SIG-M5 (cell line): ENCODE measurements around the gene CACNB4.

Experiments
- DNase-seq: peaks from one replicate; lab custom pipeline; 2025; lab: John Stamatoyannopoulos, UW

The CACNB4 gene

GRCh38 chr2:151855111-151855510 is 243.7 kb downstream of the CACNB4 start:
- no peak for DNase-seq

- no peak for DNase-seq
Observed at GRCh38 chr2:151853070-151853758, 245.6 kb downstream of the CACNB4 start.

- DNase-seq, result no peak
Observed at GRCh38 chr2:151852260-151853069, 246.4 kb downstream of the CACNB4 start.

GRCh38 chr2:151851761-151852160 is 247.1 kb downstream of the CACNB4 start:
- DNase-seq, result no peak

- DNase-seq, result no peak
Observed at GRCh38 chr2:151849413-151850010, 249.3 kb downstream of the CACNB4 start.

GRCh38 chr2:151845884-151846283 is 253.0 kb downstream of the CACNB4 start:
- no peak for DNase-seq

GRCh38 chr2:151845481-151845880 is 253.4 kb downstream of the CACNB4 start:
- DNase-seq, result no peak

- DNase-seq, result no peak
Observed at GRCh38 chr2:151844211-151844896, 254.5 kb downstream of the CACNB4 start.

- DNase-seq, result no peak
Observed at GRCh38 chr2:151843691-151844061, 255.2 kb downstream of the CACNB4 start.

- DNase-seq, result no peak
Observed at GRCh38 chr2:151842830-151843690, 255.8 kb downstream of the CACNB4 start.

- DNase-seq, result no peak
Observed at GRCh38 chr2:151841047-151841424, 257.8 kb downstream of the CACNB4 start.

GRCh38 chr2:151840216-151841046 is 258.4 kb downstream of the CACNB4 start:
- no peak for DNase-seq

- no peak for DNase-seq
Observed at GRCh38 chr2:151837926-151838325, 260.9 kb downstream of the CACNB4 start.

- DNase-seq, result no peak
Observed at GRCh38 chr2:151833984-151834383, 264.9 kb downstream of the CACNB4 start.

GRCh38 chr2:151830961-151831360 is 267.9 kb downstream of the CACNB4 start:
- DNase-seq, result no peak

- no peak for DNase-seq
Observed at GRCh38 chr2:151828890-151829324, 269.9 kb downstream of the CACNB4 start.

- peak; percentile 54 for DNase-seq
Observed at GRCh38 chr2:151828143-151828889, 270.5 kb downstream of the CACNB4 start, which contains the start of gene ARL5A. Gene ARL5A, minus strand, starts transcription at chr2:151828421. Its CDS starts 245 bp downstream, at chr2:151828176.

GRCh38 chr2:151827564-151828142 is 271.2 kb downstream of the CACNB4 start:
- DNase-seq, result no peak

- no peak for DNase-seq
Observed at GRCh38 chr2:151826737-151827157, 272.1 kb downstream of the CACNB4 start.
